Neural cell (in vitro differentiated cells): ENCODE measurements around the gene TOX2.

ENCODE experiments used
- TF ChIP-seq, protein P1 (sequence below): fragments of 450-650 bp; IDR thresholded peaks from 2 replicates; pipeline ENCODE4 v1.5.1; 2014; ENCODE audit warnings: antibody characterized with exemption, mild to moderate bottlenecking, moderate library complexity; ENCODE audit not compliant: poor library complexity, severe bottlenecking
- TF ChIP-seq, protein P2 (sequence below): IDR thresholded peaks from 2 replicates; pipeline ENCODE4 v1.6.1; 2012; ENCODE audit warnings: borderline replicate concordance

DNA sequence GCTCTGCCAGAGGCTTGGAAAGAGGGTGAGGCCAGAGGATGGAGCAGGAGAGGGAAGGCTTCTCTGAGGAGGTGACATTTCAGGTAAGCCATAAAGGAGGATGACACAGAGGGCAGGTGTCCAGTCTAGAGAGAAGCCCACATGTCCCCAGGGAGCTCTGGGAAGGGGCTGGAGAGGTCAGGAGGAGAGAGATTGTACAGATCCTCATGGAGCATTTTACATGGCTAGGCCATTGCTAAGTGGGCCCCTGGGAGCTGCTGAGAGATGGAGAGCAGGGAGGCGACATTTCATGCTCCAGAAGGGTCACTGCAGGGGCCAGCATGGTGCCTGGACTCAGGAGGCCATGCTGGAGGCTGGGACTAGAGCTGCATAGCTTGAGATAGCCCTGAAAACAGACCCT lies 124.5 kb downstream of the TOX2 start:
- TF ChIP-seq, protein P1, sequence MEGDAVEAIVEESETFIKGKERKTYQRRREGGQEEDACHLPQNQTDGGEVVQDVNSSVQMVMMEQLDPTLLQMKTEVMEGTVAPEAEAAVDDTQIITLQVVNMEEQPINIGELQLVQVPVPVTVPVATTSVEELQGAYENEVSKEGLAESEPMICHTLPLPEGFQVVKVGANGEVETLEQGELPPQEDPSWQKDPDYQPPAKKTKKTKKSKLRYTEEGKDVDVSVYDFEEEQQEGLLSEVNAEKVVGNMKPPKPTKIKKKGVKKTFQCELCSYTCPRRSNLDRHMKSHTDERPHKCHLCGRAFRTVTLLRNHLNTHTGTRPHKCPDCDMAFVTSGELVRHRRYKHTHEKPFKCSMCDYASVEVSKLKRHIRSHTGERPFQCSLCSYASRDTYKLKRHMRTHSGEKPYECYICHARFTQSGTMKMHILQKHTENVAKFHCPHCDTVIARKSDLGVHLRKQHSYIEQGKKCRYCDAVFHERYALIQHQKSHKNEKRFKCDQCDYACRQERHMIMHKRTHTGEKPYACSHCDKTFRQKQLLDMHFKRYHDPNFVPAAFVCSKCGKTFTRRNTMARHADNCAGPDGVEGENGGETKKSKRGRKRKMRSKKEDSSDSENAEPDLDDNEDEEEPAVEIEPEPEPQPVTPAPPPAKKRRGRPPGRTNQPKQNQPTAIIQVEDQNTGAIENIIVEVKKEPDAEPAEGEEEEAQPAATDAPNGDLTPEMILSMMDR = no peak
- TF ChIP-seq, protein P2, sequence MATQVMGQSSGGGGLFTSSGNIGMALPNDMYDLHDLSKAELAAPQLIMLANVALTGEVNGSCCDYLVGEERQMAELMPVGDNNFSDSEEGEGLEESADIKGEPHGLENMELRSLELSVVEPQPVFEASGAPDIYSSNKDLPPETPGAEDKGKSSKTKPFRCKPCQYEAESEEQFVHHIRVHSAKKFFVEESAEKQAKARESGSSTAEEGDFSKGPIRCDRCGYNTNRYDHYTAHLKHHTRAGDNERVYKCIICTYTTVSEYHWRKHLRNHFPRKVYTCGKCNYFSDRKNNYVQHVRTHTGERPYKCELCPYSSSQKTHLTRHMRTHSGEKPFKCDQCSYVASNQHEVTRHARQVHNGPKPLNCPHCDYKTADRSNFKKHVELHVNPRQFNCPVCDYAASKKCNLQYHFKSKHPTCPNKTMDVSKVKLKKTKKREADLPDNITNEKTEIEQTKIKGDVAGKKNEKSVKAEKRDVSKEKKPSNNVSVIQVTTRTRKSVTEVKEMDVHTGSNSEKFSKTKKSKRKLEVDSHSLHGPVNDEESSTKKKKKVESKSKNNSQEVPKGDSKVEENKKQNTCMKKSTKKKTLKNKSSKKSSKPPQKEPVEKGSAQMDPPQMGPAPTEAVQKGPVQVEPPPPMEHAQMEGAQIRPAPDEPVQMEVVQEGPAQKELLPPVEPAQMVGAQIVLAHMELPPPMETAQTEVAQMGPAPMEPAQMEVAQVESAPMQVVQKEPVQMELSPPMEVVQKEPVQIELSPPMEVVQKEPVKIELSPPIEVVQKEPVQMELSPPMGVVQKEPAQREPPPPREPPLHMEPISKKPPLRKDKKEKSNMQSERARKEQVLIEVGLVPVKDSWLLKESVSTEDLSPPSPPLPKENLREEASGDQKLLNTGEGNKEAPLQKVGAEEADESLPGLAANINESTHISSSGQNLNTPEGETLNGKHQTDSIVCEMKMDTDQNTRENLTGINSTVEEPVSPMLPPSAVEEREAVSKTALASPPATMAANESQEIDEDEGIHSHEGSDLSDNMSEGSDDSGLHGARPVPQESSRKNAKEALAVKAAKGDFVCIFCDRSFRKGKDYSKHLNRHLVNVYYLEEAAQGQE = no peak
